Measurements from ENCODE around the gene RPP25. TPM values are rescaled to one million over a fixed set of nuclear protein-coding genes. Genes with fewer than 3 reads are reported as not detected.

Gene RPP25
- total and polyA plus RNA-seq, 10 of the 15 experiments (the other 5 are each of a cell fraction or from before 2014, with no cell fraction given), result 0.41 to 10.8 (median 4.7) TPM

- Histone ChIP-seq H3K9ac (ENCODE audit: control insufficient read depth, insufficient read depth, low read length) (no peak overlapping the region), H4K20me1 (ENCODE audit: control insufficient read depth, insufficient read depth) (no peaks in the 10 kb centered on the region), H3K36me3 (ENCODE audit: control insufficient read depth in 2 of 2, insufficient read depth in 2 of 2, low read length in 1 of 2) (no peaks in the 10 kb centered on the region), H3K27me3 (replicated peaks in 1 of 2; ENCODE audit: control insufficient read depth in 2 of 2, insufficient read depth in 2 of 2, low read length in 1 of 2) (peaks cover 8 to 15% of the 10 kb centered on the region in 2 experiments), H3K27ac (ENCODE audit: control insufficient read depth, insufficient read depth) (no peak overlapping the region), H3K4me3 (no peak overlapping the region), H3K4me2 (ENCODE audit: control insufficient read depth, insufficient read depth) (peak overlapping the region; percentile 88; the same call in 1 of the 2 replicates), H2AFZ (ENCODE audit: control insufficient read depth, low read depth, low read length) (no peak overlapping the region), H3K79me2 (ENCODE audit: control insufficient read depth, insufficient read depth, low read length) (no peaks in the 10 kb centered on the region; the same call in 1 of the 2 replicates), H3K4me1 (ENCODE audit: control insufficient read depth, insufficient read depth, low read length) (peaks cover 25% of the 10 kb centered on the region), H3K9me3 (replicated peaks; ENCODE audit: control insufficient read depth, insufficient read depth, low read length) (no peaks in the 10 kb centered on the region)
- ChIA-PET SMC1A (ENCODE audit: uncharacterized antibody, unreplicated experiment) (interaction anchor here (1.6 to 1.9 kb wide), 2 partner anchors 33 to 53 kb away, joined by 4 to 5 read pairs; no protein-coding TSS in a partner anchor), CTCF (interaction anchor here (0.7 to 4.0 kb wide), 10 partner anchors 33 to 249 kb away, joined by 3 to 22 read pairs (median 4); no protein-coding TSS in a partner anchor), RAD21 (ENCODE audit: unreplicated experiment) (interaction anchor here (0.9 to 1.2 kb wide), 2 partner anchors 184 to 264 kb away, joined by 3 read pairs; no protein-coding TSS in a partner anchor), POLR2A (interaction anchor here (0.7 kb wide), 1 partner anchor 339 kb away, joined by 3 read pairs; no protein-coding TSS in a partner anchor)
- intact Hi-C loops (cut with micrococcal nuclease; ENCODE audit: unreplicated experiment), result loop anchor here (5.0 kb wide), 2 partner anchors 52 to 247 kb away; partner anchors contain the start of gene C15orf39
- no peak for DNase-seq (ENCODE audit: low read depth, low spot score)
- in situ Hi-C loops (cut with MboI), result no loop called here
- ATAC-seq, result no peak
- no peak for FAIRE-seq
- no peak for TF ChIP-seq RELA (IDR thresholded peaks at IDR 0.05; ENCODE audit: borderline replicate concordance, partially characterized antibody)
- TF ChIP-seq ZBTB4 (CRISPR knock-in tag; IDR thresholded peaks at IDR 0.05), result no peak
- TF ChIP-seq DPF2 (IDR thresholded peaks at IDR 0.05), result no peak
- TF ChIP-seq MEF2B (IDR thresholded peaks at IDR 0.05; ENCODE audit: partially characterized antibody, poor library complexity, severe bottlenecking), result no peak
- no peak for TF ChIP-seq BRCA1 (IDR thresholded peaks at IDR 0.05; ENCODE audit: low read depth, low read length)
- no peak for TF ChIP-seq TARDBP (IDR thresholded peaks at IDR 0.05; ENCODE audit: borderline replicate concordance)
- TF ChIP-seq CTCF (IDR thresholded peaks at IDR 0.05 in 2 of 3, conservative IDR thresholded peaks at IDR 0.05 in 1 of 3; ENCODE audit: control insufficient read depth in 2 of 3, extremely low read depth in 1 of 3, insufficient read depth in 1 of 3, low read depth in 3 of 3, low read length in 3 of 3), result no peak
- TF ChIP-seq CUX1 (IDR thresholded peaks at IDR 0.05; ENCODE audit: insufficient replicate concordance, low read depth, low read length), result no peak
- TF ChIP-seq MXI1 (IDR thresholded peaks at IDR 0.05; ENCODE audit: low read depth, low read length), result no peak
- no peak for TF ChIP-seq ZNF207 (IDR thresholded peaks at IDR 0.05; ENCODE audit: borderline replicate concordance)
- WGBS (ENCODE audit: insufficient coverage, insufficient replicate concordance, low lambda C conversion rate, missing lambda C conversion rate), result 78% methylated on average over 8 of the region's 8 CpGs
- BruUV-seq (replicated peaks), result no TSS peak
Measured at GRCh38 chr15:74955017-74955416, 1.6 kb downstream of the RPP25 start.

All from GM12878 (cell line).